HG03520 (cell line): ENCODE data around the gene SIGMAR1.

ENCODE experiments used
- ATAC-seq: cut with Tn5 transposase; IDR thresholded peaks from one replicate; pipeline ENCODE4 v1.9.1; 2021; ENCODE audit warnings: mild to moderate bottlenecking, moderate library complexity; ENCODE audit not compliant: unreplicated experiment

Gene SIGMAR1

DNA sequence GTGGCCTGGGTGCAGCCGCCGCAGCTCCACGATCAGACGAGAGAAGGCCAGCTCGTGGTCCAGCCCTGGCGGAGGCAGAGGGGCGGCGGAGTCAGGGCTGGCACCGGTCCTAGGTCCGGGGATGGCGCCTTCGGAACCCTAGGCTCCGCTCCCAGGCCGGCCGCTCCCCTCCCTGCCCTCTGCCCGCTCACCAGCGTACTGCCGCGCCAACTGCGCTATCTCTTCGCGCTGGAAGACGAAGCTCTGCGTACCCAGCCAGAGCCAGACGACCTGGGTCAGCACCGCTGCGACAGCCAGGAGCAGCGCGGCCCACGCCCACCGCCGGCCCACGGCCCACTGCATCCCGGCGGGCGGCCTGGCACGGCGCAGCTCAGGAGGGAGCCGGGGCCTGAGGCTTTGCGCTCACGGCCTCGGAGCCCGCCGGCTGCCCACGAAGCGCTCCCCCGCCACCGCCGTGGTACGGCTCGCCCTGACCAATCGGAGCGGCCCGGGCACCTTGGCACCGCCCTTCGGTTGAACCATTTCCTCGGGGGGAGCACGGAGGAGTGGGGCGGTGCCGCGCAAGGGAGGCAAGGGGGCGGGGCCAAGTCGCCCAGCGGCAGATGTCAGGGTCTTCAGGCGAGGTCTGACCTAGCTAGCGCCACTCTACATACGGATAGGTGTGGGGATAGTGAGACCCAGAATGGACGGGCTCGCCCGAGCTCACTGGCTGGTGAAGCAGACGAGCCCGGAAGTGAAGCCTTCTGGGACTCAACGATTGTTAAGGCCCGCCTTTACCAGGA is at the start of gene SIGMAR1:
TSS of gene SIGMAR1 (minus strand) at position 432 of the 782 bp plus-strand sequence. CDS start at position 342, 90 bp downstream.
- ATAC-seq: peak; percentile 79

GRCh38 chr9:34686732-34687131 is 49.1 kb upstream of the SIGMAR1 start:
- ATAC-seq: no peak

DNA sequence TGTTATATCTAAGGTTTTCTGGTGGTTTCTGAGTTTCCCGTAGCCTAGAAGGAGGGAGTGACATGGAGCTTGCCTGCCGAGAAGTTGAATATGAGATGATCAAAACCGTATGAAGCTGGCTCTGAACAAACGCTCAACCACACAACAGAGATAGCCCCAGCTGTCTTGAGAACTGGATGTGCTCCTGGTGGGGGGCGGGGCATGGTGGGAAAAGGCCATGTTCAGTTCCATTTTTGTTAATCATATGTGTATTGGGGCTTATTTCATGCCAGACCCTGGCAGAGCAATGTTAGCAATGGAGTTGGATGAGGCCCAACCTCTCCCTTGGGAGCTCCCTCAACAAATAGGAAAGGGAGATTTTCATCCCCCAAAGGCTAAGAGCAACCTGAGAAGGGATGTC is 48.6 kb upstream of the SIGMAR1 start:
- no peak for ATAC-seq

DNA sequence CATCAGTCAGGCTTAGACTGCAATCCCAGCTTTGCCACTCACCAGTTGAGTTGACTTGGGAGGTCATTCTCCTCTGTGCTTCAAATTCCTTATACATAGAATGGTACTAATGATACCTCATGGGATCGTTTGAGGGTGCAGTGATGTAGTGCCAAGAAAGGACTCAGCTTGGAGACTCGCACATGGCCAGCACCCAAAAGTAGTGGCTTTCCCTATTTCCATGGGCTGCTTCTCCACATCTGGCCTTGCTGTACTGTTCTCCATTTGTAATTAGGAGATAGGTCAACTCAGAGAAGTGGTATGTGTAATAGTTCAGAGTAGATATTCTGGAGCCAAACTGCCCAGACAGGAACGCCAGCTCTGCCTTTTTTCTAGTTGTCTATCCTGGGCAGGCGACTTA is 48.0 kb upstream of the SIGMAR1 start:
- no peak for ATAC-seq

- ATAC-seq: no peak
These were observed 47.2 kb upstream of the SIGMAR1 start for GRCh38 chr9:34684816-34685215.

DNA sequence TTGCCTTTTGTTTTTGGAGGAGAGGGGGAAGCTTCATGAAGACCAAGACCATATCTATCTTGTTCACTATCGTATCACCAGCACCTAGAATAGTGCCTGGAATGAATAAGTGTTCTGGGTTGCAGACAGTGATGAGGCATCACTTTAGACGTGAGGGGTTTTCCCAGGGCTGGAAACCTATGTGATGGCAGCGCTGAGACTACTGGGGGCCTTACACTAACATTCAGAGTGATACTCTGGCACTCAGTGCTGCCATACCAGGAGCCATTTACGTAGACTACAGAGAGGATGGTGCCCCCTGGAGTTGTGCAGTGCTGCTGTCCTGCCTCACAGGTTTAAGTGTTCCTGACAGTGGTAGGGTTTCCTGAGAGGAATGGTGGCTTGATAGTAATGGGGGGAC is 46.6 kb upstream of the SIGMAR1 start:
- ATAC-seq: no peak

GRCh38 chr9:34675869-34676268 is 38.3 kb upstream of the SIGMAR1 start:
- ATAC-seq: no peak

DNA sequence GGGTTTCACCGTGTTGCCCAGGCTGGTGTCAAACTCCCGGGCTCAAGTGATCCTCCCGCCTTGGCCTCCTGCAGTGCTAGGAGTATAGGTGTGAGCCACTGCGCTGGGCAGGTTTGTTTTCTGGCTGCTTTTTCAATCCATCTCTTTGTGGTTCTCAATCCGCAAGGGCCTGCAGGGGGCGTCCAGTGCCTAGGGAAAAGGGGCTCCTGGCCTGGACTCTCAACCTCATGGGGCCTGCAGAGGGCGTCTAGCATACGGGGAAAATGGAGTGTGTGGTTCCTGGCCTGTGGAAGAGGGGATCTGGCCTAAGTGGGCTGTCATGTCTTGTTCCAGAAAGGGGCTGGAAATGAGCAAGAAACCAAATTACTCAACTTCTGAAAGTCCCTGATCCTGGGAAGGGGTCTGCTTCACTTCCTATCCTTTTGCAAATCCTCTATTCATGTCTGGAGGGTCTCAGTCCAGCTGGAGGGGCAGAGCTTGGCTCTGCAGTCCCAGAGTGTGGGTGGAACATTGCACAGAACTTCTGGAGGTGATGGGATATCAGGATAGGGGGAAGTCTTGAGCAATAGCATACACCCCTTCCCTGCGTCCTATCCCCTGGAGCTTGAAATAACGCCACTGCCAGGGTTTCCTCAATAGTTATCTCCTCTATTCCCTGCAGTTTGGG is 37.6 kb upstream of the SIGMAR1 start:
- no peak for ATAC-seq

GRCh38 chr9:34674440-34674839 is 36.9 kb upstream of the SIGMAR1 start:
- no peak for ATAC-seq

DNA sequence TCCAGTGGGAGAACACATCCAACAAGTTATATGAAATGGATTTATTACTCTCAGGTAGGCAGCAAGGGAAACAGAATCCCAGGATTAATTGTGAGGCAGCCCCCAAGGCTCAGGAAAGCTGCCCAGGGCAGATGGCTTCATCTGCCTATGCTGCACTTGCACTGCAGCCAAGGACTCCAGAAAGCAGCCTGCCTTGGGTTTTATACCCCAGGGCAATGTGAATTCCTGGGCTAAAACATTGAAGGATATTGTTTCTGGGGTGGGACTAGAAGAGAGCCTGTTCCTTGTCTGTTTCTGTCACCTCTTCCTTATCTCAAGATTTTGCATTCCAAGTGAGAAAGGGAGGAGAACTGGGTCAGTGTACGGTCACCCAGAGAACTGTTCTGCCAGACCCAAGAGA is 33.7 kb upstream of the SIGMAR1 start:
- ATAC-seq: no peak

GRCh38 chr9:34669809-34670562 is 32.4 kb upstream of the SIGMAR1 start:
- no peak for ATAC-seq

DNA sequence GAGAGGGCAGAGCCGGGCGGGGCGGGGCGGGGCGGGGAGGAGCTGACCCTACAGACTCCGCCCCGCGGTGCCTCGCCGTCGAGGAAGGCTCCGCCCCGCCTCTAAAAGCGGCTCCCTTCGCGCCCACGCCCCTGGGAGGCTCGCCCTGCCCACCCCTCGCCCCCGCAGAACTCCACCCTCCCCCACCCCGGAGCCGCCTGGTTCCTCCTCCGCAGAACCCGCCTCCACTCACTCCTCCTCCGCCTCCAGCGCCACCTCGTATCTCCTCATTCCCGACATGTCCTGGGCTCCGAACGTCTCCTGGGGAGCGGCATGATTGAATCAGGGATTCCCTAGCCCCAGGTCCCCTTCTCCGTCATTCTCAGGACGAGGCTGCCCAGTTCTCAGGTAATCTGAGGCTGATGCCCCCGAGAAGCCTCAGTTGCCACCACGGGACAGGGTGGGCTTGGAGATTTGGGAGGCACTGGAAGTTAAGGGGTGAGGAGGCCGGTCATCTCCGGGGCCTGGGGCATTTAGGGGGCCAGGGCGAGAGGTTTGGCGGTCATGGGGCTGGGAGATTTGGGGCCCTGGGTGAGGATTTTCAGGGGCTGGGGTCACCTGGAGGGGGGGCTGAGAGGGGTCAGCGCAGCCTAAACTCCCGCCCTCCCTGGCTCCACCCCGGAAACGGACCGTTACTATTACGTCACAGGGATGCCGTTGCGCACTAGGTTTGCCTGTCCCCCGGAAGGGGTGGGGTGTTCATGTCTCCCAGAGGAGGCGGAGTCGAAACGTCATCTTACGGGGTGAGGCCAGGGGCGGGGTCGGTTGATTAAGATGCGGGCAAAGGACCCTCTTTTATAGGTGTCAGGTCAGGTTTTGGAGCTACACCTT is 28.0 kb upstream of the SIGMAR1 start:
- peak; percentile 60 for ATAC-seq

- peak; percentile 12 for ATAC-seq
These were observed 27.4 kb upstream of the SIGMAR1 start for GRCh38 chr9:34665067-34665380.

GRCh38 chr9:34664281-34665066 is 26.9 kb upstream of the SIGMAR1 start:
- ATAC-seq: no peak

GRCh38 chr9:34663303-34663605 is 25.7 kb upstream of the SIGMAR1 start:
- no peak for ATAC-seq

DNA sequence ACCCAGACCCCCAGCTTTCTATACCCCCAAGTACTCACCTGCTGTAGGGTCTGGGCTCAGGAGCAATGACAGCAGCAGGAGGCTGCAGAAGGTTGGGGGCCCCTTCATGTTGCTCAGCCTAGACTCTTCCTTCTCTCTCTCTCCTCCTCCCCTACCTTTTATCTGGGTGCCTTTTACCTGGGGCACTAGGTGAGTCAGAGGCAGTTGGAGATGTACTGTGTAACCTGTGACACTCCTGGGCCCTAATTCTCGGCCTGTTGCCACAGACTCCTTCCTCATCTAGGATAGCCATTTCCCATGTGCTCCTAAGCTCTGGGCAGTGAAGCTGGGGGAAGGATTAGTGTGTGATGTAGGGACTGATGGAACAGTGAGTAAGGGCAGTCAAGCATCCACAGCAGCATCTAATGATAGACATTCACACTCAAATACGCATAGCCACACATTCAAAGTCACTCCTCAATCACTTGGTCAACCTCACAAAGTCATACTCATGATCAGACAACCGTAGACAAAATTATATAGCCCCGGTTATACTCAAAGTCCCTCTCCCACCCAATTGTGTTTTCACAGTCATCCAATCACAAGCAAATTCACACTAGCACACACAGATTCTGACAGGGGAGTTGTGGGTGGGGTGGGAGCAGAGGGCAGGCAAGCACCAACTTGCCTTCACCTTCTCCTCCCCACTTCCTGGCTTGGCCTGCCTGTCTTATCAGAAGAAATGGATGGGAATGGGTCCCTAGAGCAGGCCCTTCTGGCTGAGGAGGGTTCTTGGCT is 25.1 kb upstream of the SIGMAR1 start, which contains the start of gene CCL27:
TSS of gene CCL27 (minus strand) at position 132 of the 777 bp plus-strand sequence. CDS start at position 108, 24 bp downstream.
- no peak for ATAC-seq

DNA sequence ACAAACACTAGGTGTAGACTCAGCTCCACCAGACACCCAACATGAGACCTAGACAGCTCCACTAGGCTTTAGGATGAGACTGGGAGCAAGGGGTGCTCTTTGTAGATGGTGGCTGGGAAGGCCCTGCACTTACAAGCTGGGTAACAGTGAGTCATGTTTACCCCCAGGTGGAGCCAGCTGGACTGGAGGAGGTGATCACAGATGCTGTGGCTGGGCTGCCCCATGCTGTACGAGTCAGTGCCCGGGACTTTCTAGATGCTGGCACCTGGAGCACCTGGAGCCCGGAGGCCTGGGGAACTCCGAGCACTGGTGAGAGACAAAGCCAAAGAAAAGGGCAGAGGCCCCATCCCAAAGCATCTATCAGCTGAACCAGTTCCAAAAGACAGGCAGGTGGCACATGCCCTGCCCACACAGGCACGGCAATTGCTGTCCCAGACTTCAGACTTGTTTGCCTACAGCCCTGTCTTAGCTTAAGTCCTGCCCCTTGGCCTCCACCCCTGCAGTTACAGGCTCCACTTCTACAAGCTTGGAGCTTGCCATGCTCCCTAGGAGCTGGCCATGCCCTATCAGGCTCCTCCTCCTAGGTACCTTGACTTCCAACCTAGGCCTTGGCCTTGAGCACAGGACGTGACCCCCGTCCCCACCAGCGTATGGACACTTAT is 22.1 kb upstream of the SIGMAR1 start:
- no peak for ATAC-seq

- no peak for ATAC-seq
These were observed 20.9 kb upstream of the SIGMAR1 start for GRCh38 chr9:34658461-34658860.

GRCh38 chr9:34656992-34657391 is 19.4 kb upstream of the SIGMAR1 start:
- no peak for ATAC-seq
